Stimulated activated CD8-positive, alpha-beta memory T cell treated with anti-CD3 and anti-CD28 coated beads, Interleukin-4, amount 100 ng/mL, for 1 hour (primary cell): ENCODE data around the gene ADM2.
"Not testable (repeated sequence)": the region's sequence is repeated elsewhere in the genome, so short reads cannot be mapped to it uniquely, and the experiment has no call there.

ENCODE experiments used
- DNase-seq, 2 donors: peaks; one replicate each; pipeline ENCODE4 v3.0.0-alpha.2; 2020; ENCODE audit warnings: low read depth in 2 of 2, low spot score in 1 of 2

Gene ADM2

GRCh38 chr22:50533856-50534711 lies 52.7 kb downstream of the ADM2 start:
- DNase-seq, result not testable (repeated sequence)

- no peak for DNase-seq
Measured at GRCh38 chr22:50535113-50535512, 53.8 kb downstream of the ADM2 start.
